Panc1 (cell line): ENCODE results near the gene ALOX5AP.

Source experiments
- CTCF ChIP-seq: fragments of 450-650 bp; IDR thresholded peaks from 2 replicates; pipeline ENCODE4 v1.5.1; 2017; ENCODE audit warnings: mild to moderate bottlenecking
- POLR2AphosphoS5 ChIP-seq: IDR thresholded peaks from 2 replicates; pipeline ENCODE4 v1.6.1; 2012; ENCODE audit warnings: mild to moderate bottlenecking, low read depth, low read length, moderate library complexity

GRCh38 chr13:30792285-30793000 lies 57.1 kb downstream of the ALOX5AP start:
- TF ChIP-seq CTCF = no peak
- peak; percentile 67; the same call in 1 of the 2 replicates for TF ChIP-seq POLR2AphosphoS5
